ENCODE measurements around the gene HOXC10.

Gene HOXC10

DNA sequence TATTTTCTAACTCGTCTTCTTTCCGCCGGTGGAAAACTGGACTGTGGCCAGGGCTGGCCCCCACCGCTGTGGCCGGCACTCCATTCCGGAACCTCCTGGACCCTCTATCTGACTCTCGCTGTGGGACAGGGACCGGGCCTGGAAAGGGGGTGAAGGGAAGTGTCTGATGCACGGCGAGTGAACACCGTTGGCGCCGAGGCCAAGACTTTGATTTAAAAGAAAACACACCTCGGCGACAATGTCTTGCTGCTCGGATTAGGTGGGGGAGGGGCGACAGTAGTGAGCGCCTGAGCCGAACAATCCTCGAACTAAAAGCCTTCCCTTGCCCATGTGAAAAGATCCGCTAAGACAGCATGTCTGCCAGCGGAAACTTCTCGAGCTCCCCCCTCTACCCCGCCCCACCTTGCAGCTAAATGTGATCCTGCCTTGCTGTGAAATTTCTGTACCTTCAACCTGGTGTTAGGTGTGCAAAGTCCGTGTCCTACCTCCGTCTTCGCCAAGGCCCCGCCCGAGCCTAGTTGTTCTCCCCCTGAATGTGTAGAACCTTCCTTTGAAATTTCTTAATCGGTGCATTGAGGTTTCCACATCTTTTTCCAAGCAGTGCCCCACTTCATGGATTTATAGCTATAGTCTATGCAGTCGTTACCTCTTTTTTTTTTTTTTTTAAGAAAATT is 9.3 kb upstream of the HOXC10 start:
- TF ChIP-seq CTCF (IDR thresholded peaks at IDR 0.05; ENCODE audit: low read depth, low read length), result no peak
- no peak overlapping the region for H3K4me3 ChIP-seq (ENCODE audit: low read depth, low read length)

DNA sequence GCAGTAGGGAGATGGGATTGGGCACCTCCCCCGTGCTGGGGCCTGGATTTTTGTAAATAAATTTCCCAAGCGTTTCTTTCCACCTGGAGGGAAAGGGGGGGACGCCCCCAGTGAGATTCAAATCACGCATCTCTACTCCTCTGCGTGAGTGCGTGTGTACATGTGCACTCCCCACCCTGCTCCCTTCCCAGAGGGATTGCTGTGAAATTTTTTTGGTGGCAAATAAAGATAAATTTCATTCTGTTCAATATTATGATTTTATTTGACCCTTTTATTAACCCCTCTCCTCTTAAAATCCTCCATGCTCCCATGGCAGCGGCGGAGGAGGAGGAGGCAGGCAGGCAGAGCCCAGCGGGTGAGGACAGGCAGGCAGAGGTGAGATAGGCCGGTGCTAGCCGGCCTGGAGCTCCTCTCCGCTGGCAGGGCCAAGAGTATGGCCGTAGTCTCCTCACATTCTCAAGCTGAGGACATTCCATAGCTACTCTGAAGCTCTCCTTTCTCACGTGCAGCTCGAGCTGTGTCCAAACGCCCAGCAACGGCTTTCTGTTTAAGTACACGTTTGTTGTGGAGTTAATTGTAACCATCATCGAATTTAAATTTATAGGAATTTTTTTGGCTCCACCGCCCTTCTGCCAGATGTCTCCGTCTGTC is 8.6 kb upstream of the HOXC10 start:
- H3K4me3 ChIP-seq (ENCODE audit: low read depth, low read length), result no peak overlapping the region

GRCh38 chr12:53976823-53977595 is 7.9 kb upstream of the HOXC10 start:
- H3K4me3 ChIP-seq (ENCODE audit: low read depth, low read length), result no peak overlapping the region
- TF ChIP-seq CTCF (IDR thresholded peaks at IDR 0.05; ENCODE audit: low read depth, low read length), result no peak

More for the DNA sequence above, 8.6 kb upstream of the HOXC10 start:
- no peak for TF ChIP-seq CTCF (IDR thresholded peaks at IDR 0.05; ENCODE audit: low read depth, low read length)

- H3K4me3 ChIP-seq (ENCODE audit: low read depth, low read length), result no peak overlapping the region
- no peak for TF ChIP-seq CTCF (IDR thresholded peaks at IDR 0.05; ENCODE audit: low read depth, low read length)
Observed at GRCh38 chr12:53977596-53978445, 7.1 kb upstream of the HOXC10 start.

DNA sequence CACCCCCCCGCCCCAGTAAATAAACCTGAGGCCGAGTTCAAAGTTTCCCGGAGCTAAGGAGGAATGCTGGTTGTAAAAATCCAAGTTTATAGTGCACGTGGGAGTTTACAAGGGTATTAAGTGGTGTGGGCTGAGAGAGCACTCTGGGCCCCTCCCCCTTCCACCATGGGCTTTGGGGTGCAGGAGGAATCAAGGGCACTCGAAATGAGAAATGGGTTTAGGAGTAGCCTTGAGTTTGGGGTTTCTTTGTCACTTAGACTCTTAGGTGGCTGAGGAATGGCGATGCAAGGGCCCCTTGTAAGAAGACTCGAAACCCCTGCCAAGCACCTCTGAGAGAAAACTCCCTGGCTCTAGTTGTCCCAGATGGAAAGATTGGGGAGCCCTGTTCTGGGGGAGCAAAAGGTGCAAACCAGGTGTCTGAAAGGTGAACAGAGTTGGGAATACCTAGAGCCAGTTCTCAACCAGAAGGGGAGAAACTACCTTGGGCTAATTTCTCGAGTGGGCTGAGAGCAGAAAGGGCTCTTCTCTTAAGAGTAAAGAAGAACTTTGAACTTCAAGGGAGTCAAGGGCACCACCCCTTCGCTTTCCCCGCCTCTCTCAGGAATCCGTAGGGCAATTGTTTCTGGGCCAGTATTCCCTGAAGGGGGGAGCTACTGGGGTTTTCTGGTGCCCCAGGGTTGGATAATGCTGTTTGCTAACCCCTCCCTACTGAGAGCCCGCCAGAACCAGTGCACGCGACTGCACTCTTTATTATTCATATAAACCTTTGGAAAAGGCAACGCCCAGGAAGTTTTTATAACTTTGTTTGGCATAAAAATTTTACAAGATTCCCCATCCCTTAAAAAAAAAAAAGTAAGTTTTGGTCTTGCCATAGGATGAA is 6.2 kb upstream of the HOXC10 start:
- H3K4me3 ChIP-seq (ENCODE audit: low read depth, low read length), result no peak overlapping the region
- TF ChIP-seq CTCF (IDR thresholded peaks at IDR 0.05; ENCODE audit: low read depth, low read length), result no peak

DNA sequence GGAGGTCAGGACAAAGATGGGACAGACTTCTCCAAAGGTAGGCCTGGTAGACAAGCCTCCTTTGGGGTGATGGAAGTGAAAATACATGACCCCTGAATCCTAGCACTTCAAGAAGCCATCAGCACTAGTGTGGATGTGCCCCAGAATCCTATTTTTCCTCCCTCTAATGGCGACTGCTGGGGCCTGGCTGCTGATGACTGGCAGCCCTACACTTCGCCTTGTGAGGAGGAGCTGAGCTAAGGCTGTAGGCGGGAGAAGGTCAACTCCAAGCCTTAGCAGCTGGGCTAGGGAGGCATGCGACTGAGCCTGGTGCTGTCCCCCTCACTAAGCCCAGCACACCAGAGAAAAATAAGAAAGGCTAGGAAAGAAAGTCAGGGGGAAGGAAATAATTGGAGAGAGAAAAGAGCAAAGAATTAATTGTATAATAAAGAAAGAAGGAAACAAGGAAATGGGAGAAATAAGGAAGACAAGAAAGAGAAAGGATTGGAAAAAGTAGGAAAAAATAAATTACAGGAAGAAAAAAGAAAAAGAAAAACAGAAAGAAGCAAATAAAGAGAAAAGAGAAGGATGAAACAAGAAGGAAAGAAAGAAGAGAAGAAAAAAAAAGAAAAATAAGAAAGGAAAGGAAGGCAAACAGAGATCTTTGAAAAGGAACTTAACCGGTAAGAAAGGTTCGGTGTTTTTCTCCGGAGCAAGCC is 4.7 kb upstream of the HOXC10 start:
- no peak for TF ChIP-seq CTCF (IDR thresholded peaks at IDR 0.05; ENCODE audit: low read depth, low read length)

More for the DNA sequence above, 4.7 kb upstream of the HOXC10 start:
- no peak overlapping the region for H3K4me3 ChIP-seq (ENCODE audit: low read depth, low read length)
